ENCODE results near the gene NNT.

The NNT gene

DNA sequence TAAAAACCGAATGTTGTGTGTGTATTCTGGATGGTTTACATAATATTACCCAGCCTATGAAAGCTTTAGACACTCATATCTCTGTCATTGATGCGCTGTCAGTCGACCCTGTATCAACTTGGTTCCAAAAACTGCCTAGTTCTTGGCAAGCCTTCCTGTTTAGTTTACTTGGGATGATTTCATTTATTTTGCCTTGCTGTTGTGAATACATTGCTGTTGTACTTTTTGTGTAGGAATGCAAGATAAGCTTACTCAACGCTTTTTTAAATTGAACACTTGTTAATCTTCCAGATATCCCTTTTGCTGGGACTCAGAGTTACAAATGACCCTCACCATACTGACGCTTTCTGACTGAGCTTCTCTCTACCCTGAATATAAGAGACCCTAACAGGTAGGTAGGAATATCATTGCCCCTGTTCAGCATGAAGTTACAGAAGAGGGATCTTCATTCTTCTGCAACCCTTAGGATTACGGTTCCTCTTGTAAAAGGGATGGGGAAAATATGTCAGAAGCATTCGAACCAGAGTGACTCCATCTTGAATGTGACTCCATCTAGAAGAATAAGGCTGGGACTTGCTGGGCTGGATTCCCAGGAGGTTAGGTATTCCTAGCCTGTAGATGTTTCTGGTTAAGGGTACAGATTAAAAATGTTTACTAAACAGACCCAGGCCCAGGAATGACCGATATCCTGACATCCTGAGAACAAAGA is 32.4 kb upstream of the NNT start:
- no peak for TF ChIP-seq FOXP2 (optimal IDR thresholded peaks at IDR 0.05; ENCODE audit: borderline replicate concordance, extremely low read depth, extremely low read length, insufficient read depth)
- TF ChIP-seq, protein P1, sequence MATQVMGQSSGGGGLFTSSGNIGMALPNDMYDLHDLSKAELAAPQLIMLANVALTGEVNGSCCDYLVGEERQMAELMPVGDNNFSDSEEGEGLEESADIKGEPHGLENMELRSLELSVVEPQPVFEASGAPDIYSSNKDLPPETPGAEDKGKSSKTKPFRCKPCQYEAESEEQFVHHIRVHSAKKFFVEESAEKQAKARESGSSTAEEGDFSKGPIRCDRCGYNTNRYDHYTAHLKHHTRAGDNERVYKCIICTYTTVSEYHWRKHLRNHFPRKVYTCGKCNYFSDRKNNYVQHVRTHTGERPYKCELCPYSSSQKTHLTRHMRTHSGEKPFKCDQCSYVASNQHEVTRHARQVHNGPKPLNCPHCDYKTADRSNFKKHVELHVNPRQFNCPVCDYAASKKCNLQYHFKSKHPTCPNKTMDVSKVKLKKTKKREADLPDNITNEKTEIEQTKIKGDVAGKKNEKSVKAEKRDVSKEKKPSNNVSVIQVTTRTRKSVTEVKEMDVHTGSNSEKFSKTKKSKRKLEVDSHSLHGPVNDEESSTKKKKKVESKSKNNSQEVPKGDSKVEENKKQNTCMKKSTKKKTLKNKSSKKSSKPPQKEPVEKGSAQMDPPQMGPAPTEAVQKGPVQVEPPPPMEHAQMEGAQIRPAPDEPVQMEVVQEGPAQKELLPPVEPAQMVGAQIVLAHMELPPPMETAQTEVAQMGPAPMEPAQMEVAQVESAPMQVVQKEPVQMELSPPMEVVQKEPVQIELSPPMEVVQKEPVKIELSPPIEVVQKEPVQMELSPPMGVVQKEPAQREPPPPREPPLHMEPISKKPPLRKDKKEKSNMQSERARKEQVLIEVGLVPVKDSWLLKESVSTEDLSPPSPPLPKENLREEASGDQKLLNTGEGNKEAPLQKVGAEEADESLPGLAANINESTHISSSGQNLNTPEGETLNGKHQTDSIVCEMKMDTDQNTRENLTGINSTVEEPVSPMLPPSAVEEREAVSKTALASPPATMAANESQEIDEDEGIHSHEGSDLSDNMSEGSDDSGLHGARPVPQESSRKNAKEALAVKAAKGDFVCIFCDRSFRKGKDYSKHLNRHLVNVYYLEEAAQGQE (IDR thresholded peaks at IDR 0.05; ENCODE audit: insufficient read depth in 1 of 2, low read depth in 2 of 2, low read length in 2 of 2): no peak
- TF ChIP-seq POLR2AphosphoS5 (IDR thresholded peaks at IDR 0.05; ENCODE audit: low read depth, low read length): no peak
- no peak for TF ChIP-seq TAF1 (IDR thresholded peaks at IDR 0.05; ENCODE audit: borderline replicate concordance, insufficient read depth, low read length)
- TF ChIP-seq SIN3A (IDR thresholded peaks at IDR 0.05; ENCODE audit: borderline replicate concordance, insufficient read depth, low read length): no peak

- TF ChIP-seq, protein P1 (IDR thresholded peaks at IDR 0.05; ENCODE audit: insufficient read depth in 1 of 2, low read depth in 2 of 2, low read length in 2 of 2): no peak
- TF ChIP-seq POLR2AphosphoS5 (IDR thresholded peaks at IDR 0.05; ENCODE audit: low read depth, low read length) (no peak), SIN3A (IDR thresholded peaks at IDR 0.05; ENCODE audit: borderline replicate concordance, insufficient read depth, low read length) (no peak), FOXP2 (optimal IDR thresholded peaks at IDR 0.05; ENCODE audit: borderline replicate concordance, extremely low read depth, extremely low read length, insufficient read depth) (no peak), TAF1 (IDR thresholded peaks at IDR 0.05; ENCODE audit: borderline replicate concordance, insufficient read depth, low read length) (no peak)
Observed at GRCh38 chr5:43571237-43571636, 31.7 kb upstream of the NNT start.

DNA sequence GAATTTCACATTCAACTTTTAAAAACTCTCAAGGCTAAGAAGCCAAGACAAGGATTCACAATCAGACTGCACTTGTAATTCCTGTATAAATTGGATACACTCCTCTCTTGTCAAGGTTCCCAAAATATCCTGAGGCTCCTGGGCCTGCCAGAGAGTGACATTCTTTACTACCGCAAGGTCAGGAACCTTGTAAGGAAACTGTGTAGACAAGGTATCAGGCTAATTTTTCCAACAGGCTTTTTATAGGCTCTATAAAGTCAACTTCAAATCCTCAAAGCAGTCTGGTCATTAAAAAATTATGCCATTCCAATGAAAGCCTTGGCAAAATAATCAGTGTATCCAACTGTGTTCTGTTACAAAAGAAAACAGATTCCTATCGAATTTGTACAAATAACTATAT is 30.6 kb upstream of the NNT start:
- no peak for TF ChIP-seq TAF1 (IDR thresholded peaks at IDR 0.05; ENCODE audit: borderline replicate concordance, insufficient read depth, low read length)
- no peak for TF ChIP-seq POLR2AphosphoS5 (IDR thresholded peaks at IDR 0.05; ENCODE audit: low read depth, low read length)
- TF ChIP-seq, protein P1 (IDR thresholded peaks at IDR 0.05; ENCODE audit: insufficient read depth in 1 of 2, low read depth in 2 of 2, low read length in 2 of 2): no peak
- TF ChIP-seq SIN3A (IDR thresholded peaks at IDR 0.05; ENCODE audit: borderline replicate concordance, insufficient read depth, low read length): no peak
- no peak for TF ChIP-seq FOXP2 (optimal IDR thresholded peaks at IDR 0.05; ENCODE audit: borderline replicate concordance, extremely low read depth, extremely low read length, insufficient read depth)

GRCh38 chr5:43573058-43573457 is 29.9 kb upstream of the NNT start:
- TF ChIP-seq FOXP2 (optimal IDR thresholded peaks at IDR 0.05; ENCODE audit: borderline replicate concordance, extremely low read depth, extremely low read length, insufficient read depth) (no peak), SIN3A (IDR thresholded peaks at IDR 0.05; ENCODE audit: borderline replicate concordance, insufficient read depth, low read length) (no peak), TAF1 (IDR thresholded peaks at IDR 0.05; ENCODE audit: borderline replicate concordance, insufficient read depth, low read length) (no peak), POLR2AphosphoS5 (IDR thresholded peaks at IDR 0.05; ENCODE audit: low read depth, low read length) (no peak)
- TF ChIP-seq, protein P1 (IDR thresholded peaks at IDR 0.05; ENCODE audit: insufficient read depth in 1 of 2, low read depth in 2 of 2, low read length in 2 of 2): no peak

Measured in PFSK-1 (cell line).